Lower leg skin (tissue), 4 donors: ENCODE data around the gene NBR1. TPM values are rescaled to one million over a fixed set of nuclear protein-coding genes. Genes with fewer than 3 reads are reported as not detected.
"Not testable (repeated sequence)": the region's sequence is repeated elsewhere in the genome, so short reads cannot be mapped to it uniquely, and the experiment has no call there.

Experiments
- DNase-seq, 2 donors: peaks; one replicate each; pipeline ENCODE4 v3.0.0-alpha.2; 2019; ENCODE audit warnings: low spot score in 2 of 2
- H3K4me3 ChIP-seq: fragments of 200-600 bp; sonication (generic); 2 replicates; pipeline ENCODE4 v1.5.1; 2017; ENCODE audit warnings: mild to moderate bottlenecking, low read depth; ENCODE audit not compliant: poor library complexity, severe bottlenecking
- CTCF ChIP-seq, 3 donors: fragments of 450-650 bp; IDR thresholded peaks; one replicate each; pipeline ENCODE4 v1.5.1; 2016; ENCODE audit warnings: antibody characterized with exemption in 3 of 3, mild to moderate bottlenecking in 3 of 3, moderate library complexity in 2 of 3
- POLR2A ChIP-seq, 2 donors: fragments of 450-650 bp; IDR thresholded peaks; one replicate each; pipeline ENCODE4 v1.6.1; 2016 to 2017; ENCODE audit warnings: antibody characterized with exemption in 2 of 2, mild to moderate bottlenecking in 1 of 2, moderate library complexity in 1 of 2
- WGBS, 2 donors: methylation state at CpG; one replicate each; pipeline ENCODE4 v1.1.5; 2018; 5-methylcytosine and 5-hydroxymethylcytosine counted together
- intact Hi-C: fragments of 100-400 bp; cut with DNase I; formaldehyde crosslinking; loops from one replicate; pipeline ENCODE4 v1.15.0; 2023; ENCODE audit warnings: low total_unique reads
- total RNA-seq, 4 donors: library from RNA; depleted of rRNA; stranded (reverse); fragments of >200 nt; gene quantifications; one replicate each; pipeline ENCODE4 v1.1.0, GENCODE V29; 2016

NBR1 gene
- total RNA-seq, 4 donors from 2014 or later, result 84.3 to 101 (median 91.4) TPM

- DNase-seq, result no peak
- no peak for TF ChIP-seq POLR2A (IDR thresholded peaks at IDR 0.05)
- no peak for TF ChIP-seq CTCF (IDR thresholded peaks at IDR 0.05)
- no peak overlapping the region for H3K4me3 ChIP-seq
- intact Hi-C loops, result no loop called here
- 92 to 99% methylated on average over 4 of the region's 4 CpGs for WGBS, 2 donors
These were observed 29.1 kb downstream of the NBR1 start for GRCh38 chr17:43200127-43200526.

- H3K4me3 ChIP-seq, DNase-seq, intact Hi-C loops: not testable (repeated sequence)
- WGBS, 2 donors, result 97% methylated on average over 3 of the region's 3 CpGs
These were observed 32.0 kb downstream of the NBR1 start for GRCh38 chr17:43203013-43203412.

GRCh38 chr17:43210576-43210975, 39.6 kb downstream of the NBR1 start:
- intact Hi-C loops, result loop anchor here (10.0 kb wide), 1 partner anchor 1674 kb away; no protein-coding TSS in a partner anchor
- DNase-seq, result no peak
- H3K4me3 ChIP-seq, result no peak overlapping the region
- WGBS, 2 donors, result 76 to 77% methylated on average over 3 of the region's 3 CpGs
- no peak for TF ChIP-seq POLR2A (IDR thresholded peaks at IDR 0.05)

GRCh38 chr17:43211123-43211479, 40.1 kb downstream of the NBR1 start:
- intact Hi-C loops, result loop anchor here (10.0 kb wide), 1 partner anchor 1674 kb away; no protein-coding TSS in a partner anchor
- TF ChIP-seq POLR2A (IDR thresholded peaks at IDR 0.05) (no peak), CTCF (IDR thresholded peaks at IDR 0.05) (no peak)

GRCh38 chr17:43211480-43212402, 40.7 kb downstream of the NBR1 start, which contains the start of gene TMEM106A:
TSS of gene TMEM106A (plus strand) at chr17:43211875. CDS start at chr17:43213042, 1,167 bp downstream.
- peak within 1 kb of the TSS; percentile 42 for H3K4me3 ChIP-seq
- TF ChIP-seq POLR2A (IDR thresholded peaks at IDR 0.05) (no peak), CTCF (IDR thresholded peaks at IDR 0.05) (no peak)
- DNase-seq, result peak; percentile 59 to 95
- intact Hi-C loops, result loop anchor here (10.0 kb wide), 1 partner anchor 1673 kb away; no protein-coding TSS in a partner anchor
- WGBS, 2 donors, result 0 to 1% methylated on average over 44 to 54 of the region's 54 CpGs

More at GRCh38 chr17:43211123-43211479, 40.1 kb downstream of the NBR1 start:
- 25 to 30% methylated on average over 2 of the region's 2 CpGs for WGBS, 2 donors
- no peak overlapping the region for H3K4me3 ChIP-seq
- no peak for DNase-seq

- H3K4me3 ChIP-seq, result no peak overlapping the region
- 33 to 36% methylated on average over 7 of the region's 7 CpGs for WGBS, 2 donors
- no peak for TF ChIP-seq CTCF (IDR thresholded peaks at IDR 0.05)
- no peak for TF ChIP-seq POLR2A (IDR thresholded peaks at IDR 0.05)
- intact Hi-C loops, result loop anchor here (10.0 kb wide), 1 partner anchor 1672 kb away; no protein-coding TSS in a partner anchor
- DNase-seq, result no peak
These were observed 41.9 kb downstream of the NBR1 start for GRCh38 chr17:43212641-43213490.
